Measurements from ENCODE around the gene PACSIN2.

- no peak for TF ChIP-seq CTCF (IDR thresholded peaks at IDR 0.05)
- no peak for TF ChIP-seq ZFX (IDR thresholded peaks at IDR 0.05; ENCODE audit: borderline replicate concordance)
Measured at GRCh38 chr22:42910221-42910942, 104.6 kb downstream of the PACSIN2 start.
